CD8-positive, alpha-beta memory T cell (primary cell): ENCODE data around the gene PARD3. TPM values are rescaled to one million over a fixed set of nuclear protein-coding genes. Genes with fewer than 3 reads are reported as not detected.

Experiments used
- CTCF ChIA-PET: fragments of 350-600 bp; sonication (Branson Sonifier 250); formaldehyde crosslinking; loops from one replicate; lab custom pipeline; 2021; ENCODE audit warnings: antibody characterized with exemption; lab: Charles Lee
- POLR2A ChIA-PET: fragments of 350-600 bp; sonication (Branson Sonifier 250); formaldehyde crosslinking; loops from one replicate; lab custom pipeline; 2021; ENCODE audit warnings: antibody characterized with exemption; lab: Charles Lee
- DNase-seq, 5 donors: peaks; one replicate each; pipeline versions ENCODE4 v3.0.0 to v3.0.0-alpha.2; 2020 to 2022; ENCODE audit warnings: mixed read lengths in 1 of 5
- H3K27ac ChIP-seq: one replicate; pipeline ENCODE4 v1.7.0; 2013; ENCODE audit warnings: low read depth, mild to moderate bottlenecking, low read length, moderate library complexity
- H3K27me3 ChIP-seq: 2 replicates; pipeline ENCODE4 v1.7.0; 2013; ENCODE audit warnings: low read length, mild to moderate bottlenecking; ENCODE audit not compliant: insufficient read depth, poor library complexity, severe bottlenecking
- H3K36me3 ChIP-seq: 2 replicates; pipeline ENCODE4 v1.7.0; 2013; ENCODE audit warnings: mild to moderate bottlenecking, low read length, moderate library complexity; ENCODE audit not compliant: insufficient read depth
- H3K4me1 ChIP-seq: 2 replicates; pipeline ENCODE4 v1.7.0; 2013; ENCODE audit warnings: mild to moderate bottlenecking, low read length, moderate library complexity; ENCODE audit not compliant: insufficient read depth
- H3K4me3 ChIP-seq: 2 replicates; pipeline ENCODE4 v1.7.0; 2013; ENCODE audit warnings: mild to moderate bottlenecking, low read length
- H3K9me3 ChIP-seq: 2 replicates; pipeline ENCODE4 v1.7.0; 2013; ENCODE audit warnings: mild to moderate bottlenecking, low read length
- H3K27ac Mint-ChIP-seq, 8 donors: one replicate each; pipeline ENCODE4 v1.8.0; 2020 to 2021; ENCODE audit warnings: mixed read lengths in 8 of 8, mild to moderate bottlenecking in 6 of 8, inconsistent platforms in 3 of 8, moderate library complexity in 3 of 8
- H3K27me3 Mint-ChIP-seq, 2 donors: one replicate each; pipeline ENCODE4 v1.8.0; 2020 to 2021; ENCODE audit warnings: mixed read lengths in 2 of 2, mild to moderate bottlenecking in 1 of 2, moderate library complexity in 1 of 2
- H3K36me3 Mint-ChIP-seq, 3 donors: one replicate each; pipeline ENCODE4 v1.8.0; 2020 to 2021; ENCODE audit warnings: mixed read lengths in 3 of 3, inconsistent platforms in 1 of 3, mild to moderate bottlenecking in 1 of 3
- H3K4me1 Mint-ChIP-seq, 3 donors: one replicate each; pipeline ENCODE4 v1.8.0; 2020 to 2021; ENCODE audit warnings: mixed read lengths in 3 of 3, inconsistent platforms in 1 of 3, mild to moderate bottlenecking in 1 of 3
- H3K4me3 Mint-ChIP-seq, 7 donors: one replicate each; pipeline ENCODE4 v1.8.0; 2020 to 2021; ENCODE audit warnings: mixed read lengths in 7 of 7, mild to moderate bottlenecking in 6 of 7, moderate library complexity in 4 of 7, inconsistent platforms in 2 of 7
- H3K9me3 Mint-ChIP-seq, 5 donors: one replicate each; pipeline ENCODE4 v1.8.0; 2020 to 2022; ENCODE audit warnings: mixed read lengths in 5 of 5, mild to moderate bottlenecking in 3 of 5, moderate library complexity in 2 of 5, inconsistent platforms in 1 of 5
- polyA plus RNA-seq: library from polyadenylated mRNA; unstranded; fragments of 300-500 nt; fragmentation: Illumina TruSeq; gene quantifications from one replicate; pipeline ENCODE4 v1.2.3, GENCODE V29; 2021
- total RNA-seq, 2 experiments: library from RNA; stranded (reverse); gene quantifications; one replicate each; pipeline ENCODE4 v1.2.3, GENCODE V29; 2021

Gene PARD3
- total and polyA plus RNA-seq, 3 experiments from 2014 or later, result 0.27 to 0.46 TPM; not detected in 1

DNA sequence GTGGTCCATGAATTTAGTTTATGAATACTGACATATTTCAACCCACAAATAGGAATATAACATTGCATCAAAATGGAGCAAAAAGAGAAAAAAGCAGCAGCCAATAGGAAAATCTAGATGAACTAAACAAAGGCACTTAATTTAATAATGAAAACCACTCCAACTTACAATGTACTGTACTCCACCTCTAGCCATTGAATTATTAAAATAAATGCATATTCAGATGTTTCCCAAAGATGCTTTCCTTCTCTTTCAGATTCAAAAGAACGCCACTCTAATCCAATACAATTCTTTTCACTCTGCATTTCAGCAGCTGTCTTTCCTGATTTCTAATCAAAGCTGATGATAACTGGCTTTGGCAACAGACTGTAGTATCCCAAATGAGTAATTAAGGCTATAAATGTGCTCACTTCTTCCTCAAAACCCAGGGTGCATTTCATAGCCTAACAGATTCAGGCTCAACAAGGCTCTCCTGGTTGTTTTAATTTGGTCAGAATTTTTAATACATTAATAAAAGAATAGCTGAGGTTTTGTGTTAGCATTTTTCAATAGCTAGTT lies 577.1 kb downstream of the PARD3 start:
- Histone ChIP-seq H3K4me3 (no peak overlapping the region), H3K27me3 (peaks cover 5% of the 10 kb centered on the region), H3K4me1 (no peaks in the 10 kb centered on the region), H3K9me3 (no peaks in the 10 kb centered on the region), H3K36me3 (no peaks in the 10 kb centered on the region), H3K27ac (no peak overlapping the region)
- ChIA-PET CTCF (interaction anchor here (0.9 kb wide), 1 partner anchor 14 kb away, joined by 3 read pairs; no protein-coding TSS in a partner anchor), POLR2A (no interaction called here)
- Mint-ChIP-seq H3K36me3 (no peaks in the 10 kb centered on the region), H3K4me1 (no peaks in the 10 kb centered on the region), H3K27me3 (no peaks in the 10 kb centered on the region), H3K4me3 (no peak overlapping the region), H3K27ac (no peak overlapping the region), H3K9me3 (peaks cover 0 to 6% (median 0%) of the 10 kb centered on the region in 5 donors)
- DNase-seq, result no peak

GRCh38 chr10:34236931-34237330 lies 578.2 kb downstream of the PARD3 start:
- H3K36me3 Mint-ChIP-seq, result no peaks in the 10 kb centered on the region
- no peaks in the 10 kb centered on the region for H3K9me3 ChIP-seq
- H3K27ac ChIP-seq, result no peak overlapping the region
- no peaks in the 10 kb centered on the region for H3K27me3 Mint-ChIP-seq
- peaks cover 0 to 6% (median 0%) of the 10 kb centered on the region in 5 donors for H3K9me3 Mint-ChIP-seq
- no peak for DNase-seq
- no peaks in the 10 kb centered on the region for H3K4me1 Mint-ChIP-seq
- H3K36me3 ChIP-seq, result no peaks in the 10 kb centered on the region
- no peak overlapping the region for H3K27ac Mint-ChIP-seq
- peaks cover 5% of the 10 kb centered on the region for H3K27me3 ChIP-seq
- H3K4me1 ChIP-seq, result no peaks in the 10 kb centered on the region
- POLR2A ChIA-PET, result no interaction called here
- no peak overlapping the region for H3K4me3 Mint-ChIP-seq
- no peak overlapping the region for H3K4me3 ChIP-seq
- CTCF ChIA-PET, result no interaction called here

DNA sequence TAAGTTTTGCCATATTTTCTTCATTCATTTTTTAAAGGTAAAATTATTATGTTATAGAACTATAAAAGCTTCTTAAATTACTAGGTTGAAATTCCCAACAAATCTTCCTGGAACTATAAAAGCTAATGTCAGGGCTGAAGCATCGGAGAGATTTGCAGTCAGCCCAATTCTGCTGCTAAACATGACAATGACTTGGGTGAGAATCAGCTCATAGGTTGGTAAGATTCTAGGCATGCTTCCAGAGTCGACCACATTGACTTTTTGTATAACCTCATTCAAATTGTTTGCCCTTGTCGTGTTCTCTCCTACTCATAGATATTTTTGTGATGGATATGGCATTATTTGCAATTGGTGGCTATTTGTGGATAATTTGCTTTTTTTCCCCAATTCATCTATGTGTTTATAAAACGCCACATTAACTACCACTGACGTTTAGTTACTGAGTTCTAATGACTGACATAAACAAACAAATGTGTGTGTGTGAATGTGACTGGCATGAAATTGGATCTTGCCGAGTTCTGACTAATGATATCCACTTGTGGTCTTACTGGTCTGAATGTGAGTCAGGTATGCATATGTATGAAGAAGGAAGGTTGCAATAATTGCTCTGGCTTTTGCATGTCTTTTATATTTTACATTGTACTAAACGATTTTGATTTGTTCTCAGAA lies 579.8 kb downstream of the PARD3 start:
- Histone ChIP-seq H3K4me3 (no peak overlapping the region), H3K36me3 (no peaks in the 10 kb centered on the region), H3K9me3 (no peaks in the 10 kb centered on the region), H3K4me1 (no peaks in the 10 kb centered on the region), H3K27me3 (peaks cover 5% of the 10 kb centered on the region), H3K27ac (no peak overlapping the region)
- ChIA-PET CTCF (no interaction called here), POLR2A (no interaction called here)
- no peak for DNase-seq
- Mint-ChIP-seq H3K36me3 (no peaks in the 10 kb centered on the region), H3K4me3 (no peak overlapping the region), H3K4me1 (no peaks in the 10 kb centered on the region), H3K9me3 (peaks cover 0 to 3% (median 0%) of the 10 kb centered on the region in 5 donors), H3K27ac (no peak overlapping the region), H3K27me3 (no peaks in the 10 kb centered on the region)

DNA sequence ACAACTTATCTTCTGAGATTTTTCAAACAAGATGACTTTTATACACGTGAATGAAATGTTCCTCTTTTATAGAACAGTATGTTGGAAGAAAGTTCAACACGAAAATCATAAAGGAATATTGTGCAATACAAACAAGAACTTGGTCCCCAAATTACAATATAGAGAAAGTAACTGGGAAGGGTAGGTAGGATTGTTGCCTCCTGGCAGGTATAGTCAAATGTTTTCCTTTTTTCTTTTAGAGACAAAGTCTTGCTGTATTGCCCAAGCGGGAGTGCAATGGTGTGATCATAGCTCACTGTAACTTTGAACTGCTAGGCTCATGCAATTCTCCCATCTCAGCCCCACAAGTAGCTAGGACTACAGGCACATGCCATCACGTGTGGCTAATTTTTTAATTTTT lies 582.6 kb downstream of the PARD3 start:
- POLR2A ChIA-PET, result no interaction called here
- peaks cover 0 to 3% (median 0%) of the 10 kb centered on the region in 5 donors for H3K9me3 Mint-ChIP-seq

DNA sequence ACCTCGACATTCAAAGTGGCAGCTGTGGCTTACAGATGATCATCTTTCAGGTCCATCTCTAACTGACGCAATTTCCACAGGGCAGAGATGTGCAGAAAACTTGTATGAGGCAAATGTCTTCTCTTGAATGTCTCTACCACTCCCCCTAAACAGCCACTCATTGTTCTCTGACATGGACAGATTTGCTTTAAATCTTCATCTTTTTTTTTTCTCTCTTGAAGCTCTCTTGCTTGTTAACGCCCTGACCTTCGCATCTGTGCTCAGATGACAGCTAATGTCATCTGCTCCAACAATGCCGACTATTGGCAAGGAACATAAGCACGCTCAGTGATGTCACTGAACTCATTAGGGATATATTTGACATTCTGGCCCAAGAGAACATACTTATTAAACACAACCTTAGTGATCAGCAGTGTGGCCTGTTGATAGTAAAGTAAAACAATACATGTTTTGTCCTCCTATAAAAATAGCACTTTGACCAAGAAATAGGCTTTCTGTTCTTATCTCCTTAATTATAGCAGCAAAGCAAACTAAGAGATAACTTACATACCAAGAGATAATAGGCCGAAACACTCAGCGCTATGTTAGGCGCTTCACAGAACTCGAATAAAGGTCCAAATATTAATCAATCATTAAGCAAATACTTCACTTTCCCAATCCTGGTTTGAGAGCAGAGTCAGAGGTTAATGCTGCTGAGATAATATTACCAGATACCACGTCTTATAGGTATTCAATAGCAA lies 583.5 kb downstream of the PARD3 start:
- Mint-ChIP-seq H3K27me3 (no peaks in the 10 kb centered on the region), H3K9me3 (peaks cover 0 to 5% (median 3%) of the 10 kb centered on the region in 5 donors), H3K36me3 (no peaks in the 10 kb centered on the region), H3K4me1 (no peaks in the 10 kb centered on the region), H3K27ac (no peak overlapping the region), H3K4me3 (no peak overlapping the region)
- Histone ChIP-seq H3K36me3 (no peaks in the 10 kb centered on the region), H3K9me3 (no peaks in the 10 kb centered on the region), H3K4me1 (no peaks in the 10 kb centered on the region), H3K27me3 (peaks cover 5% of the 10 kb centered on the region), H3K27ac (no peak overlapping the region), H3K4me3 (no peak overlapping the region)
- no peak for DNase-seq
- ChIA-PET CTCF (no interaction called here), POLR2A (no interaction called here)

More for the DNA sequence above, 582.6 kb downstream of the PARD3 start:
- no peaks in the 10 kb centered on the region for H3K27me3 Mint-ChIP-seq
- Histone ChIP-seq H3K27me3 (peaks cover 5% of the 10 kb centered on the region), H3K36me3 (no peaks in the 10 kb centered on the region), H3K27ac (no peak overlapping the region), H3K4me1 (no peaks in the 10 kb centered on the region), H3K4me3 (no peak overlapping the region), H3K9me3 (no peaks in the 10 kb centered on the region)
- H3K36me3 Mint-ChIP-seq, result no peaks in the 10 kb centered on the region
- no peaks in the 10 kb centered on the region for H3K4me1 Mint-ChIP-seq
- CTCF ChIA-PET, result no interaction called here
- no peak overlapping the region for H3K27ac Mint-ChIP-seq
- no peak for DNase-seq
- no peak overlapping the region for H3K4me3 Mint-ChIP-seq

GRCh38 chr10:34229917-34230316 lies 585.2 kb downstream of the PARD3 start:
- H3K27me3 ChIP-seq, result no peaks in the 10 kb centered on the region
- ChIA-PET POLR2A (no interaction called here), CTCF (no interaction called here)
- no peak overlapping the region for H3K4me3 Mint-ChIP-seq
- no peaks in the 10 kb centered on the region for H3K36me3 Mint-ChIP-seq
- peaks cover 0 to 6% (median 3%) of the 10 kb centered on the region in 5 donors for H3K9me3 Mint-ChIP-seq
- H3K9me3 ChIP-seq, result no peaks in the 10 kb centered on the region
- no peak overlapping the region for H3K4me3 ChIP-seq
- H3K36me3 ChIP-seq, result no peaks in the 10 kb centered on the region
- H3K27ac ChIP-seq, result no peak overlapping the region
- no peaks in the 10 kb centered on the region for H3K27me3 Mint-ChIP-seq
- DNase-seq, result no peak
- no peaks in the 10 kb centered on the region for H3K4me1 ChIP-seq
- no peak overlapping the region for H3K27ac Mint-ChIP-seq
- no peaks in the 10 kb centered on the region for H3K4me1 Mint-ChIP-seq

GRCh38 chr10:34228066-34228465 lies 587.0 kb downstream of the PARD3 start:
- H3K36me3 Mint-ChIP-seq, result no peaks in the 10 kb centered on the region
- H3K27ac ChIP-seq, result no peak overlapping the region
- CTCF ChIA-PET, result no interaction called here

GRCh38 chr10:34224639-34225038 lies 590.5 kb downstream of the PARD3 start:
- POLR2A ChIA-PET, result no interaction called here
- no peak overlapping the region for H3K4me3 Mint-ChIP-seq
- CTCF ChIA-PET, result interaction anchor here (1.2 kb wide), 1 partner anchor 14 kb away, joined by 3 read pairs; no protein-coding TSS in a partner anchor

More at GRCh38 chr10:34228066-34228465, 587.0 kb downstream of the PARD3 start:
- H3K4me1 Mint-ChIP-seq, result no peaks in the 10 kb centered on the region
- no peak overlapping the region for H3K27ac Mint-ChIP-seq
- no peaks in the 10 kb centered on the region for H3K4me1 ChIP-seq
- H3K27me3 Mint-ChIP-seq, result peaks cover 0 to 1% of the 10 kb centered on the region in 2 donors
- no peak overlapping the region for H3K4me3 ChIP-seq
- no peak overlapping the region for H3K4me3 Mint-ChIP-seq
- no peaks in the 10 kb centered on the region for H3K27me3 ChIP-seq
- no peaks in the 10 kb centered on the region for H3K9me3 ChIP-seq
- H3K36me3 ChIP-seq, result no peaks in the 10 kb centered on the region
- DNase-seq, result no peak
- peaks cover 0 to 6% (median 1%) of the 10 kb centered on the region in 5 donors for H3K9me3 Mint-ChIP-seq
- POLR2A ChIA-PET, result no interaction called here

More at GRCh38 chr10:34224639-34225038, 590.5 kb downstream of the PARD3 start:
- H3K9me3 Mint-ChIP-seq, result peaks cover 0 to 6% (median 0%) of the 10 kb centered on the region in 5 donors
- Histone ChIP-seq H3K27ac (no peak overlapping the region), H3K4me1 (peaks cover 7% of the 10 kb centered on the region), H3K4me3 (no peak overlapping the region), H3K36me3 (no peaks in the 10 kb centered on the region), H3K9me3 (no peaks in the 10 kb centered on the region), H3K27me3 (no peaks in the 10 kb centered on the region)
- no peak overlapping the region for H3K27ac Mint-ChIP-seq
- H3K36me3 Mint-ChIP-seq, result no peaks in the 10 kb centered on the region
- H3K4me1 Mint-ChIP-seq, result peaks cover 0 to 7% (median 0%) of the 10 kb centered on the region in 3 donors
- peaks cover 0 to 3% of the 10 kb centered on the region in 2 donors for H3K27me3 Mint-ChIP-seq
- DNase-seq, result no peak
